GF-D8 (cell line): ENCODE measurements around the gene GATAD2A.

Experiments
- DNase-seq: peaks from one replicate; lab custom pipeline; 2025; lab: John Stamatoyannopoulos, UW

The GATAD2A gene

GRCh38 chr19:19547674-19548336 is 142.3 kb downstream of the GATAD2A start:
- no peak for DNase-seq

DNA sequence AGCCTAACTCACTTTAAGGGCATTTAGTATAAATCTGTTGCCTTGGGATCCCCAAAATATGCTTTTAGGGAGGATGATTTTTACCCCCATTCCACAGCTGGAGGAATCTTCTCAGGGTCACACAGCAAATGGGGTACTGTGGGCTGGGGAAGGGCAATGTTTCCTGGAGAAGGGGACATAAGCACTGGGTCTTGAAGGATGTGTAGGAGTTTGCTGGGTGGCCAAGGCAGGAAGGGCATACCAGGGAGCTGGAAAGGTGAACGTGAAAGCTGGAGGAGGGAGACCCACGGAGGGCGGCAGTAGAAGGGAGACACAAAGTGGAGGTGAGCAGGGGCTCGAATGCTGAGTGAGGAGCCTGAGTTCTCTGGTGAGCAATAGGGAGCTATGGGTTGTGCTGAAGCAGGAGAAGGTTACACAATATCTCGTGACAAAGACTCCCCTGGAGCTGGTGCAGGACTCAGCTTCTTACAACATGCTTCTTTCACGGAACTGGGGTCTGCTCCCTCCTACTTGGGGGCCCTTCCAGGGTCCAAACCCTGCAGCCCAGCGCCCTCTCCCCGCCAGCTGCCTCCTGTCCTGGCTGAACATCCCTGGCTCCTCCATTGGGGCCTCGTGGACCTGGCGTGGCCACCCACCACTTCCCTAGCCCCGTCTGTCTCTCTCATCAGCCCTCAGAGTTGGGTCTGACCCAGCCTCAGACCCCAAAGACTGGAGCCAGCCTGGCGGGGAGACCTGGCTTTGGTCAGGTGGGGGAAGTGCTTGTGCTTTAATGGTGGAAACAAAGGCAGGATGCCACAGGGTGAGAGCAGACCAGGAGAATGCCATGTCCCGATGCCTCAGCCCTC is 143.7 kb downstream of the GATAD2A start:
- no peak for DNase-seq

GRCh38 chr19:19549804-19550464 is 144.5 kb downstream of the GATAD2A start:
- no peak for DNase-seq

- no peak for DNase-seq
Observed at GRCh38 chr19:19550485-19550929, 145.0 kb downstream of the GATAD2A start.

GRCh38 chr19:19550972-19551852 is 145.7 kb downstream of the GATAD2A start:
- no peak for DNase-seq

GRCh38 chr19:19551853-19552192 is 146.3 kb downstream of the GATAD2A start:
- no peak for DNase-seq

DNA sequence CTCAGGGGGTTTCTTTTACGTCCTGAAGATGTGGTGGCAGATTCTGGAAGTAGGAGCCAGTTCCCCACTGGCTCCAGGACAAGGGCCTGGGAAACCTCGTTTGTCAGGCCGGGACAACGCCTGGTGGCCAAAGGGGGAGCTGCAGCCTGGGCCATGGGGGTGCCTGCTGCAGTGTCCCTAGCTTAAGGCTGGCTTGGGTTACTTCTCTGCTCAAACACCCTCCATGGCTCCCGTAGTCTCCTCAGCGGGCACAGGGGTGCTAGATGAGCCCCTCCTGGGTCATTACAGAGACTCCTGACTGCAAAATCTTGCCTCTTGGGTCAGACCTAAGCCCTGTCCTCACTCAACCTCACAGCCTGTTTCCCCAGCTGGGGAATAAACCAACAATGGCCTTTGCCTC is 147.3 kb downstream of the GATAD2A start:
- DNase-seq, result no peak

GRCh38 chr19:19553670-19554069 is 148.2 kb downstream of the GATAD2A start:
- DNase-seq, result no peak

DNA sequence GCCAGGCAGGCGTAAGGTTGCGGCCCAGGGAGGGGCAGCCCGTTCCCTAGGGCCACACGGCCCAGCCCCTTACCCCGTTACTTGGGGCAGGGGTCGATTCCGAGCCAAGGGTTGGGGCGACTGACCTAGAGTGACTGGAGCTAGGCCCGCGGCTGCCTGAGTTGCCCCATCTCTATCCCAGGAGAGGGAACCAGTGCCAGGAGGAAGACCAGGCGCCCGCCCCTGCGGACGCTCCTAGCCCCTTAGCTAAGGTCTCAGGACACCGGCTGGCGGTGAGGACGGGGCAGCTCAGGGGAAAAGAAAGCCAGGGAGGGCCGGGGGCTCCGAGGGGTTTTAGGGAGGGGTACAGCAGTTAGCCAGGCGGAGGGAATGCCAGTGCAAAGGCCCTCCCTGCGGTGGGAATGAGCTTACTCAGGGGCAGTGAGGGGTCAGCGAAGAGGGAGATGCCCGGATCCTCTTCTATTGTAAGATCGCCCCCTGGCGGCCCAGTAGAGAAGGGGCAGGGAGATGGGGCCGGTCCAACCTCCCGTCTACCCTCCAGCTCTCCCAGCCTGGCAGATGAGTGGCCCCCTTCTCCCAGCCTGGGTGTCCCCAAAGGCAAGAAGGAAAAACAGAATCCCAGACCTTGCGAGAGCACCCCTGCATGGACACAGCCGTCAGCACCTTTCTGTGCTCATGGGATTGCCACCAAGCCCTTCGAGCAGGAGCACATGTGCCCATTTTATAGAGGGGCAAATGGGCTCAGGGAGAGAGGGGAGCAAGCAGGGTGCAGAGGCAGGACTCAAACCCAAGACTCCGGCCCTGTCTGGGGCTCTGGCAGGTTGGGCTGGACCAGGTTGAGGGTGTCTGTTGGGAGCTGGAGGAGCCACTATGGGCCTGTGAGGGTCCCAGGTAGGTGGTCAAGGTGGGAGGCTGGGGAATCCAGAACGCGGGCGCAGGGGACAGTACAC is 148.9 kb downstream of the GATAD2A start:
- DNase-seq, result no peak

GRCh38 chr19:19558055-19558454 is 152.6 kb downstream of the GATAD2A start:
- DNase-seq, result no peak
